K562 (cell line): ENCODE data around the gene TSTD2. TPM values are rescaled to one million over a fixed set of nuclear protein-coding genes. Genes with fewer than 3 reads are reported as not detected.
A peak's percentile ranks its signal among the peaks of the same experiment; 100 is the strongest.
"Not testable (repeated sequence)": the region's sequence is repeated elsewhere in the genome, so short reads cannot be mapped to it uniquely, and the experiment has no call there.

ENCODE experiments used
- ATAC-seq: fragments of 200-7000 bp; cut with Tn5 transposase; 3 replicates; pipeline ENCODE4 v1.9.1; 2020; ENCODE audit warnings: moderate library complexity
- BruUV-seq: library from RNA; stranded (reverse); fragments of 400-500 nt; replicated peaks from 2 replicates; lab custom pipeline; 2021; lab: Mats Ljungman, UMichigan
- CTCF ChIA-PET: fragments of 300-600 bp; formaldehyde crosslinking; extraction: SDS; loops from one replicate; lab custom pipeline; 2021; ENCODE audit warnings: low intra/inter-chr PET ratio; lab: Yijun Ruan, JAX
- POLR2A ChIA-PET: fragments of 300-600, 350-650 bp; sonication (Branson Sonifier 250); formaldehyde crosslinking; extraction: SDS; loops from one replicate; lab custom pipeline; 2021; ENCODE audit warnings: antibody characterized with exemption, inconsistent platforms; lab: Yijun Ruan, JAX
- DNase-seq, 4 experiments: peaks; one replicate each; pipeline versions ENCODE4 v3.0.0 to v3.0.0-alpha.2; 2011 to 2018; ENCODE audit warnings: low spot score in 3 of 4, mixed read lengths in 3 of 4; ENCODE audit errors: extremely low read depth in 1 of 4
- FAIRE-seq: peaks from 2 replicates; lab custom pipeline; 2011; peaks lifted over from hg19 to GRCh38; lab: Jason Lieb, UNC
- H2AFZ ChIP-seq: 2 replicates; pipeline ENCODE4 v1.6.0; 2011; ENCODE audit warnings: low read depth, low read length, control low read depth, inconsistent platforms
- H3K27ac ChIP-seq: fragments of 200-600 bp; 3 replicates; pipeline ENCODE4 v1.8.0; 2011; ENCODE audit warnings: low read depth, mild to moderate bottlenecking, control low read depth, inconsistent platforms, low read length, moderate library complexity, mixed read lengths; ENCODE audit errors: extremely low read depth
- H3K27me3 ChIP-seq, 2 experiments: fragments of 300-600 bp in 1 of 2; 2 replicates in 1 of 2; 3 replicates in 1 of 2; pipeline versions ENCODE4 v1.6.0 to v1.8.0; 2011; ENCODE audit warnings: inconsistent platforms in 2 of 2, low read length in 2 of 2, mild to moderate bottlenecking in 1 of 2, mixed read lengths in 1 of 2, moderate library complexity in 1 of 2; ENCODE audit not compliant: control insufficient read depth in 2 of 2, insufficient read depth in 2 of 2
- H3K36me3 ChIP-seq: fragments of 300-600 bp; 3 replicates; pipeline ENCODE4 v1.8.0; 2011; ENCODE audit warnings: mild to moderate bottlenecking, low read length, inconsistent platforms; ENCODE audit not compliant: control insufficient read depth, insufficient read depth
- H3K4me1 ChIP-seq, 2 experiments: fragments of 200-600 bp in 1 of 2; replicated peaks in 1 of 2; 2 replicates in 1 of 2; 3 replicates in 1 of 2; pipeline versions ENCODE4 v1.5.1 to v1.8.0; 2011; ENCODE audit warnings: inconsistent platforms in 2 of 2, low read length in 2 of 2, mild to moderate bottlenecking in 1 of 2, mixed read lengths in 1 of 2, moderate library complexity in 1 of 2; ENCODE audit not compliant: control insufficient read depth in 2 of 2, insufficient read depth in 2 of 2
- H3K4me2 ChIP-seq: 2 replicates; pipeline ENCODE4 v1.6.1; 2011; ENCODE audit warnings: low read length, control low read depth, inconsistent platforms, mixed read lengths; ENCODE audit not compliant: insufficient read depth
- H3K4me3 ChIP-seq: fragments of 200-600 bp; sonication (generic), shearing (Covaris generic); 2 replicates; pipeline ENCODE4 v1.5.1; 2016; ENCODE audit warnings: control low read depth, inconsistent platforms
- H3K79me2 ChIP-seq: fragments of 200-600 bp; 3 replicates; pipeline ENCODE4 v1.8.0; 2011; ENCODE audit warnings: low read length, inconsistent platforms; ENCODE audit not compliant: control insufficient read depth, insufficient read depth
- H3K9ac ChIP-seq, 2 experiments: 2 replicates each; pipeline versions ENCODE4 v1.6.0 to v1.6.1; 2011; ENCODE audit warnings: low read depth in 2 of 2, low read length in 2 of 2, control low read depth in 1 of 2, inconsistent platforms in 1 of 2, mild to moderate bottlenecking in 1 of 2, mixed read lengths in 1 of 2; ENCODE audit not compliant: insufficient read depth in 1 of 2
- H3K9me1 ChIP-seq: one replicate; pipeline ENCODE4 v1.6.0; 2011; ENCODE audit warnings: inconsistent platforms, mild to moderate bottlenecking, low read length, moderate library complexity; ENCODE audit not compliant: control insufficient read depth, insufficient read depth
- H3K9me3 ChIP-seq: replicated peaks from 2 replicates; pipeline ENCODE4 v1.5.1; 2011; ENCODE audit warnings: low read depth, low read length, inconsistent platforms; ENCODE audit not compliant: control insufficient read depth, insufficient read depth
- H4K20me1 ChIP-seq: replicated peaks from 2 replicates; pipeline ENCODE4 v1.6.1; 2011; ENCODE audit warnings: low read length, inconsistent platforms, mixed read lengths; ENCODE audit not compliant: control insufficient read depth, insufficient read depth
- BCOR ChIP-seq: fragments of 450-650 bp; IDR thresholded peaks from 2 replicates; pipeline ENCODE4 v1.6.1; 2016
- RBM25 ChIP-seq: fragments of 200-400 bp; formaldehyde crosslinking; IDR thresholded peaks from 2 replicates; pipeline ENCODE4 v1.6.1; 2018; ENCODE audit warnings: low read length, low read depth, moderate library complexity; ENCODE audit not compliant: severe bottlenecking
- ZNF146 ChIP-seq: IDR thresholded peaks from one replicate; pipeline ENCODE4 v1.6.1; 2018; ENCODE audit warnings: missing compliant biosample characterization; ENCODE audit not compliant: unreplicated experiment
- ZNF507 ChIP-seq: conservative IDR thresholded peaks from 2 replicates; pipeline ENCODE4 v1.6.1; 2017; ENCODE audit warnings: missing genetic modification characterization, missing compliant biosample characterization
- WGBS: fragments of 100-300 bp; shearing (Covaris generic); methylation state at CpG from one replicate; pipeline ENCODE4 v1.1.6; 2016; ENCODE audit warnings: low coverage, mixed read lengths; ENCODE audit not compliant: insufficient coverage; ENCODE audit errors: missing lambda C conversion rate; 5-methylcytosine and 5-hydroxymethylcytosine counted together
- in situ Hi-C: fragments of 300-500 bp; cut with MboI; formaldehyde crosslinking; loops from 4 replicates; pipeline ENCODE4 v1.15.0; 2018; ENCODE audit warnings: inconsistent platforms, mixed read lengths
- intact Hi-C: fragments of 100-400 bp; cut with micrococcal nuclease; formaldehyde crosslinking; loops from 2 replicates; pipeline ENCODE4 v1.14.2; 2022
- polyA plus RNA-seq, 8 experiments: library from polyadenylated mRNA; depleted of rRNA in 4 of 8; stranded (reverse) in 5 of 8; unstranded in 3 of 8; fragments of >200 nt; fragmentation: Nextera tagmentation in 2 of 8; fragmentation: Illumina TruSeq in 1 of 8; extraction: Ambion mirVana in 2 of 8; extraction: Trizol in 1 of 8; gene quantifications; 2 replicates each; pipeline versions ENCODE4 v1.2.1 to v1.2.3, GENCODE V29; 2011 to 2014; ENCODE audit warnings: inconsistent platforms in 1 of 8, missing spikeins in 1 of 8
- total RNA-seq, 7 experiments: library from RNA; depleted of rRNA in 6 of 7; stranded (reverse); fragments of >200 nt in 6 of 7; fragmentation: Illumina TruSeq in 2 of 7; extraction: Trizol in 2 of 7; gene quantifications; 2 replicates each; pipeline versions ENCODE4 v1.2.1 to v1.2.3, GENCODE V29; 2011 to 2021; ENCODE audit warnings: low replicate concordance in 1 of 7

The TSTD2 gene
- total and polyA plus RNA-seq, 9 of the 15 experiments (the other 6 are each of a cell fraction or from before 2014, with no cell fraction given), result 10.1 to 36.7 (median 19.0) TPM

DNA sequence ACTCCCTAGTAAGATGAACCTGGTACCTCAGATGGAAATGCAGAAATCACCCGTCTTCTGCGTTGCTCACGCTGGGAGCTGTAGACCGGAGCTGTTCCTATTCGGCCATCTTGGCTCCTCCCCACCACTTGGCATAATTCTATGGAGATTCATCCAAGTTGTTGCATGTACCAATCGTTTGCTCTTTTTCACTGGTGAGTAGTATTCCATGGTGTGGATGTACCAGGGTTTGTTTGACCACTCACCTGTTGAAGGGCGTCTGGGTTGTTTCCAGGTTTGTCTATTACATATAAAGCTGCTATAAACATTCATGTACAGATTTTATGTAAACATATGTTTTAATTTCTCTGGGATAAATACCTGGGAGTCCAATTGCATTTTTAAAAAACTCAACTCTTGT lies 46.3 kb downstream of the TSTD2 start:
- intact Hi-C loops, H4K20me1 ChIP-seq, H3K4me2 ChIP-seq, H3K4me1 ChIP-seq, H2AFZ ChIP-seq, BruUV-seq, CTCF ChIA-PET, H3K79me2 ChIP-seq, H3K9me3 ChIP-seq, H3K9ac ChIP-seq, H3K9me1 ChIP-seq, FAIRE-seq, H3K4me3 ChIP-seq, DNase-seq, in situ Hi-C loops, H3K27me3 ChIP-seq, ATAC-seq, H3K27ac ChIP-seq: not testable (repeated sequence)
- TF ChIP-seq ZNF146 (CRISPR knock-in tag) (peak; percentile 94), RBM25 (peak; percentile 20), BCOR (0 out of 2 replicates have a peak, but pooled peaks have one; percentile 27)
- 93% methylated on average over 5 of the region's 7 CpGs for WGBS
- peaks cover 22% of the 10 kb centered on the region for H3K36me3 ChIP-seq
- POLR2A ChIA-PET, result interaction anchor here (0.6 to 0.8 kb wide), 2 partner anchors 11 to 32 kb away, joined by 3 read pairs; no protein-coding TSS in a partner anchor

DNA sequence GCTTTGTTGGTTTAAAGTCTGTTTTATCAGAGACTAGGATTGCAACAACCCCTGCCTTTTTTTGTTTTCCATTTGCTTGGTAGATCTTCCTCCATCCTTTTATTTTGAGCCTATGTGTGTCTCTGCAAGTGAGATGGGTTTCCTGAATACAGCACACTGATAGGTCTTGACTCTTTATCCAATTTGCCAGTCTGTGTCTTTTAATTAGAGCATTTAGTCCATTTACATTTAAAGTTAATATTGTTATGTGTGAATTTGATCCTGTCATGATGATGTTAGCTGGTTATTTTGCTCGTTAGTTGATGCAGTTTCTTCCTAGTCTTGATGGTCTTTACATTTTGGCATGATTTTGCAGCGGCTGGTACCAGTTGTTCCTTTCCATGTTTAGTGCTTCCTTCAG lies 48.4 kb downstream of the TSTD2 start:
- intact Hi-C loops, BruUV-seq, POLR2A ChIA-PET: not testable (repeated sequence)
- peak; percentile 93 for TF ChIP-seq ZNF507 (tag)
- TF ChIP-seq, all 486 proteins: peak for 1; not testable (repeated sequence) for 485
- H3K4me2 ChIP-seq, ATAC-seq, CTCF ChIA-PET, H3K9me1 ChIP-seq, H2AFZ ChIP-seq, H3K27ac ChIP-seq, DNase-seq, H4K20me1 ChIP-seq, H3K9me3 ChIP-seq, FAIRE-seq, H3K4me1 ChIP-seq, H3K79me2 ChIP-seq, H3K9ac ChIP-seq, in situ Hi-C loops, H3K27me3 ChIP-seq, H3K4me3 ChIP-seq: not testable (repeated sequence)
- H3K36me3 ChIP-seq, result peaks cover 13% of the 10 kb centered on the region
- WGBS, result no CpG with 5 or more reads among the region's 2 CpGs
